A673 (cell line): ENCODE results near the gene SPSB4. TPM values are rescaled to one million over a fixed set of nuclear protein-coding genes. Genes with fewer than 3 reads are reported as not detected.

Source experiments
- BruUV-seq: library from RNA; stranded (reverse); fragments of 400-500 nt; replicated peaks from 2 replicates; lab custom pipeline; 2021; lab: Mats Ljungman, UMichigan
- CTCF ChIA-PET: fragments of 300-600 bp; sonication (Branson Sonifier 250); formaldehyde crosslinking; loops from one replicate; lab custom pipeline; 2022; ENCODE audit warnings: antibody characterized with exemption; lab: Charles Lee
- POLR2A ChIA-PET: fragments of 300-600 bp; sonication (Branson Sonifier 250); formaldehyde crosslinking; loops from one replicate; lab custom pipeline; 2022; ENCODE audit warnings: antibody characterized with exemption; ENCODE audit not compliant: low non-redundant PET; lab: Charles Lee
- DNase-seq: peaks from one replicate; pipeline ENCODE4 v3.0.0-alpha.2; 2015; ENCODE audit warnings: low spot score
- H3K27ac ChIP-seq: fragments of 200-600 bp; sonication (generic); 2 replicates; pipeline ENCODE4 v1.5.1; 2016; ENCODE audit warnings: mixed run types, low read depth, mild to moderate bottlenecking, mixed read lengths, antibody characterized with exemption, low read length; ENCODE audit not compliant: poor library complexity, severe bottlenecking
- H3K27me3 ChIP-seq: fragments of 200-600 bp; sonication (generic); replicated peaks from 2 replicates; pipeline ENCODE4 v1.6.1; 2017; ENCODE audit warnings: mixed run types, low read depth, mild to moderate bottlenecking, mixed read lengths, antibody characterized with exemption, low read length; ENCODE audit not compliant: insufficient read depth, poor library complexity
- H3K36me3 ChIP-seq: fragments of 200-600 bp; sonication (generic); 2 replicates; pipeline ENCODE4 v1.6.1; 2016; ENCODE audit warnings: mixed run types, mild to moderate bottlenecking, mixed read lengths, antibody characterized with exemption, low read length; ENCODE audit not compliant: insufficient read depth, poor library complexity, severe bottlenecking
- H3K4me1 ChIP-seq: fragments of 200-600 bp; sonication (generic); 2 replicates; pipeline ENCODE4 v1.6.1; 2017; ENCODE audit warnings: mixed run types, mild to moderate bottlenecking, mixed read lengths, antibody characterized with exemption, low read length; ENCODE audit not compliant: insufficient read depth, poor library complexity, severe bottlenecking
- H3K4me3 ChIP-seq: fragments of 200-600 bp; sonication (generic); 2 replicates; pipeline ENCODE4 v1.5.1; 2016; ENCODE audit warnings: low read depth, mixed run types, mild to moderate bottlenecking, mixed read lengths, low read length; ENCODE audit not compliant: poor library complexity, severe bottlenecking
- H3K9me3 ChIP-seq: fragments of 200-600 bp; sonication (generic); 2 replicates; pipeline ENCODE4 v1.6.1; 2016; ENCODE audit warnings: mixed run types, low read depth, mild to moderate bottlenecking, mixed read lengths, antibody characterized with exemption, low read length; ENCODE audit not compliant: poor library complexity, severe bottlenecking
- CTCF ChIP-seq: fragments of 300-800, 200-600 bp; sonication (generic); conservative IDR thresholded peaks from 2 replicates; pipeline ENCODE4 v1.5.1; 2017; ENCODE audit warnings: low read depth, mild to moderate bottlenecking, antibody characterized with exemption, low read length, moderate library complexity, mixed read lengths
- EZH2 ChIP-seq: fragments of 200-600 bp; sonication (generic); IDR thresholded peaks from 2 replicates; pipeline ENCODE4 v1.6.1; 2017; ENCODE audit warnings: borderline replicate concordance, low read depth, mild to moderate bottlenecking, mixed read lengths, antibody characterized with exemption, low read length; ENCODE audit not compliant: poor library complexity, severe bottlenecking
- intact Hi-C: fragments of 100-400 bp; cut with micrococcal nuclease; formaldehyde crosslinking; loops from one replicate; pipeline ENCODE4 v1.10.0; 2022; ENCODE audit not compliant: unreplicated experiment
- total RNA-seq: library from RNA; stranded (reverse); gene quantifications from 2 replicates; pipeline ENCODE4 v1.2.3, GENCODE V29; 2021

Gene SPSB4
- total RNA-seq, 1 experiment from 2014 or later: 0.39 TPM

- CTCF ChIA-PET: no interaction called here
- H3K36me3 ChIP-seq: no peaks in the 10 kb centered on the region
- no TSS peak for BruUV-seq
- no peak overlapping the region for H3K27ac ChIP-seq
- H3K4me1 ChIP-seq: no peaks in the 10 kb centered on the region
- intact Hi-C loops: no loop called here
- TF ChIP-seq CTCF: no peak
- no peak for TF ChIP-seq EZH2
- no peaks in the 10 kb centered on the region for H3K9me3 ChIP-seq
- POLR2A ChIA-PET: no interaction called here
- H3K4me3 ChIP-seq: no peak overlapping the region
- no peak for DNase-seq
- no peaks in the 10 kb centered on the region for H3K27me3 ChIP-seq
Measured at GRCh38 chr3:141083226-141083625, 32.1 kb downstream of the SPSB4 start.

- no TSS peak for BruUV-seq
- no peaks in the 10 kb centered on the region for H3K36me3 ChIP-seq
- H3K4me3 ChIP-seq: no peak overlapping the region
- ChIA-PET CTCF (no interaction called here), POLR2A (no interaction called here)
- intact Hi-C loops: no loop called here
- no peak overlapping the region for H3K27ac ChIP-seq
- H3K4me1 ChIP-seq: no peaks in the 10 kb centered on the region
- no peaks in the 10 kb centered on the region for H3K27me3 ChIP-seq
- TF ChIP-seq CTCF (no peak), EZH2 (no peak)
- no peak for DNase-seq
- no peaks in the 10 kb centered on the region for H3K9me3 ChIP-seq
Measured at GRCh38 chr3:141083836-141084649, 32.9 kb downstream of the SPSB4 start.

GRCh38 chr3:141085343-141086070 is 34.4 kb downstream of the SPSB4 start:
- ChIA-PET CTCF (no interaction called here), POLR2A (no interaction called here)
- H3K27me3 ChIP-seq: no peaks in the 10 kb centered on the region
- TF ChIP-seq EZH2: no peak
- no peak for TF ChIP-seq CTCF
- H3K36me3 ChIP-seq: no peaks in the 10 kb centered on the region
- no TSS peak for BruUV-seq
- no peak overlapping the region for H3K4me3 ChIP-seq
- H3K27ac ChIP-seq: no peak overlapping the region
- no peaks in the 10 kb centered on the region for H3K4me1 ChIP-seq
- intact Hi-C loops: no loop called here
- no peak for DNase-seq
- no peaks in the 10 kb centered on the region for H3K9me3 ChIP-seq
